Kidney tubule cell (primary cell): ENCODE data around the gene LRP2BP.
"Not testable (repeated sequence)": the region's sequence is repeated elsewhere in the genome, so short reads cannot be mapped to it uniquely, and the experiment has no call there.

Experiments used
- DNase-seq: peaks from one replicate; pipeline ENCODE4 v3.0.0-alpha.2; 2018; ENCODE audit warnings: low spot score

Gene LRP2BP

GRCh38 chr4:185395956-185396723 lies 416 bp upstream of the LRP2BP start:
- peak; percentile 99 for DNase-seq

GRCh38 chr4:185394568-185395237 lies 1.0 kb downstream of the LRP2BP start:
- DNase-seq: no peak

- no peak for DNase-seq
These were observed 3.6 kb downstream of the LRP2BP start for GRCh38 chr4:185392156-185392555.

GRCh38 chr4:185390941-185391340 lies 4.8 kb downstream of the LRP2BP start:
- no peak for DNase-seq

GRCh38 chr4:185387957-185388356 lies 7.8 kb downstream of the LRP2BP start:
- no peak for DNase-seq

- DNase-seq: no peak
These were observed 10.8 kb downstream of the LRP2BP start for GRCh38 chr4:185384930-185385331.

GRCh38 chr4:185384061-185384460 lies 11.7 kb downstream of the LRP2BP start:
- DNase-seq: no peak

GRCh38 chr4:185383451-185383850 lies 12.3 kb downstream of the LRP2BP start:
- peak; percentile 6 for DNase-seq

GRCh38 chr4:185382754-185383153 lies 13.0 kb downstream of the LRP2BP start:
- DNase-seq: no peak

GRCh38 chr4:185381288-185382196 lies 14.2 kb downstream of the LRP2BP start:
- DNase-seq: no peak

- no peak for DNase-seq
These were observed 15.4 kb downstream of the LRP2BP start for GRCh38 chr4:185380320-185380719.

GRCh38 chr4:185379326-185380295 lies 16.1 kb downstream of the LRP2BP start:
- no peak for DNase-seq

GRCh38 chr4:185378264-185378663 lies 17.5 kb downstream of the LRP2BP start:
- no peak for DNase-seq

GRCh38 chr4:185374573-185374972 lies 21.2 kb downstream of the LRP2BP start:
- DNase-seq: no peak

- DNase-seq: no peak
These were observed 21.7 kb downstream of the LRP2BP start for GRCh38 chr4:185374027-185374426.

- no peak for DNase-seq
These were observed 24.0 kb downstream of the LRP2BP start for GRCh38 chr4:185371702-185372101.

- no peak for DNase-seq
These were observed 25.3 kb downstream of the LRP2BP start for GRCh38 chr4:185370268-185370949.

GRCh38 chr4:185369731-185370130 lies 26.0 kb downstream of the LRP2BP start:
- no peak for DNase-seq

GRCh38 chr4:185364886-185365285 lies 30.8 kb downstream of the LRP2BP start:
- DNase-seq: no peak

- no peak for DNase-seq
These were observed 32.5 kb downstream of the LRP2BP start for GRCh38 chr4:185363251-185363650.

- not testable (repeated sequence) for DNase-seq
These were observed 33.2 kb downstream of the LRP2BP start for GRCh38 chr4:185362570-185362969.
